HG03558 (cell line): ENCODE data around the gene HDLBP.
"Not testable (repeated sequence)": the region's sequence is repeated elsewhere in the genome, so short reads cannot be mapped to it uniquely, and the experiment has no call there.

Experiments
- ATAC-seq: cut with Tn5 transposase; IDR thresholded peaks from one replicate; pipeline ENCODE4 v1.9.1; 2021; ENCODE audit warnings: moderate number of reproducible peaks; ENCODE audit not compliant: unreplicated experiment; ENCODE audit errors: extremely low read depth

HDLBP gene

DNA sequence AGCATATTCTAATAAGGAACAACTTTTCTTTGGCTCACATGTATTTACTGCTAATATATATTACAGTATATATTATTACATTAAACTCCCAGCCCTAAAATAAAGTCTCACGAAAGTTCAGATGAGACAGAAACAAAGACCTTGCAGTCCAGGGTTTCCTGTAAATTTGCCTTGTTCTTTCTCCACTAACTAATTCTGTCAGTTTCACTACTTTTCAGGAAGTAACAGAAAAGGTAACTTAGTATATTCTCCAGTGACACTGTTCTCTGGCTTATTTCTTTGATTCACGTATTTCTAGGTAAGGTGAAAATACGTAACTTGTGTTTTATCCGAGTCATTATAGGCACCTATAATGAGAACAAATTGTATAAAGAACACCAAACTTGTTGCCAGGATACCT, 35.2 kb downstream of the HDLBP start:
- ATAC-seq = no peak

GRCh38 chr2:241279828-241280227, 35.6 kb downstream of the HDLBP start:
- ATAC-seq = no peak

GRCh38 chr2:241279413-241279812, 36.1 kb downstream of the HDLBP start:
- ATAC-seq = no peak

- not testable (repeated sequence) for ATAC-seq
Measured at GRCh38 chr2:241278306-241278705, 37.2 kb downstream of the HDLBP start.

GRCh38 chr2:241275910-241276309, 39.6 kb downstream of the HDLBP start:
- no peak for ATAC-seq

DNA sequence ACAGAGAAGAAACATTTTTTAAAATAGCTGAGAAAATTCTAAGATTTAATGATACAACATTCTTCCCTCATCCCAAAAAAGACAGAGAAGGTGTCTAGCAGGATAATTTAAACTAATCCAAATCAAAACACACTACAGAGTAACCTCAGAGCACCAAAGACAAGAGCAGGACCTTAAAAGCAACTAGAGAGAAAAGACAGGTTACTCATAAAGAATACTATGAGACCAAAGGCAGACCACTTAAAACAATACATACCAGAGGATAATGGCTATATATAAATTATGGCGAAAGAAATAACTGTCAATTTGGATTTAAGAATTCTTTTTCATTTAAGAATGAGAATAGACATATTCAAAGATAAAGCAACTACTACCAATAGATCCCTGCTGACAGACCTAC, 40.0 kb downstream of the HDLBP start:
- no peak for ATAC-seq

DNA sequence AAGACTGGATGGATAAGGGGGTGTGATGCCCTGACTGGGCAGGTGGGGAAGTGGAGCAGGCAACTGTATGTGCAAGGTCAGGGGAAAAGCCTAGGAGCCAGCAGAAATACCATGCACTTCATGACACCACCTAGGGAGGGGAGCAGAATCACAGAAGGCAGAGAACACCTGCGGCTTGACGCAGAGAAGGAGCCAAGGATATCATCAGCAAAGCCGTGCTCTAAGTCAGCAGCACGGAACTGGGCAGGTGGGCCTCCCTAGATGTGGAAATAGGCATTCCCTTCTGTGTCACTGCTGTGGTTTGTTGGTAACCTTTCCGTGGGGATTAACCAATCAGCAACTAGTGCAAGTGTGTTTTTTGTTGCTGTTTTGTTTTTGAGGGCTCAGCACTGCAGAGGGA, 41.3 kb downstream of the HDLBP start:
- ATAC-seq = no peak

GRCh38 chr2:241273210-241274020, 42.1 kb downstream of the HDLBP start:
- ATAC-seq = no peak

DNA sequence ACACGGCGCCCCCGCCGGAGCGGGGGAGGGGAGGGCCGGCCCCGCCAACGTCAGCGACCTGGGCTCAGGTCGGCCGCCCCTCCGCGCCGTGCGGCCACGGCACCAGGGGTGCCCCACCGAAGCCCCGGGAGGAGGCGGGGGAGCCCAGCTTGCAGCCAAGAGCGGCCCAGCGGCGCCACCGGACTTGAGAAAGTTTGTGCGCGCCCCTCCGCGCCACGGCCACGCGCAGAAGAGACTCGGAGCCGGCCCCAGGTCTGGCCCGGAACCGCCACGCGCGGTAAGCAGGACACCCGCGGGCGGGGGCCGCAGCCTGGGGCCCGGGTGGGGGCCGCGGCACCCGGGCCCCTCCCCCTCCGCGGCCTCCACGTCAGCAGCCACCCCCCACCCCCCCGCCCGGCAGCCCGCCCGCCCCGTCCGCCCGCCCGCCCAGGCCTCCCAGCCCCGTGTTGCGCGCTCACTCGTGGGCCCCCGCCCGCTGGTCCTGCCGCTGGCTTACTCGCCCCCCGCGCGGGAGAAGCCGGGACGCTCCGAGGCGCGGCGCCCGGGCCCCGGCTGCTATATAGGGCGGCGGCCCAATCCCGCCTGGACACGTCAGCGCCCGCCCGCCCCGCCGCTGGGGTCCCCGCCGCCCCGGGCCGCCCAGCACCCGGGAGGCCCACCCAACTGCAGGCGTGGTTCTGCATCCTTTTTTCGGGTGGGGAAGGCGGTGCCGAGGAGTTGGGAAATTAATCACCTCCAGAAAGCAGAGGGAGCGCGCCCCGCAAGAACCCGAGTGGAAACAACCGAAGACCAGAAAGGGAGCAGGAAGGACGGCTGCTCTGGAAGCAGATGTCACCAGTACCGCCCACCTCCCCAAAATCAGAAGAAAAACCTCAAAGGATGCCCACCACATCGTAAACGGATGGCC, 42.9 kb downstream of the HDLBP start:
- no peak for ATAC-seq

GRCh38 chr2:241271706-241272302, 43.7 kb downstream of the HDLBP start:
- ATAC-seq = no peak

DNA sequence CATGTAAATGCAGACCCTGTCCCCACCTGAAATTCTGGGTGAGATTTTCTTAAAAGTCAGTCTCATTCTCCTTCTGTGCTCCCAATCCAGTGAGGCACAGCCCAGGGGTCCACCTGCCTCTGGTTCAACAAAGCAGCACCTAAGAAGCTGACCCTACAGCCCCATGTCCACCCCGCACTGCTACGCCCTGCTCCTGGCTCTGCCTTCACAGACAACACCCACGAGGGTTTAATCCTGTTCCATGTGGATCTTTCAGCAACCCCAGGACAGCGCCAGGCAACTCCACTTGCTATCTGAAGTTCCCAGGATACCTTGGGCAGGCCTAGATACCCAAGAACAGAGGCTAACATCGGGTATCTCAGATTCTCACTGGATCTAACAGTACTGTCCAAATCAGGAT, 44.9 kb downstream of the HDLBP start:
- no peak for ATAC-seq

DNA sequence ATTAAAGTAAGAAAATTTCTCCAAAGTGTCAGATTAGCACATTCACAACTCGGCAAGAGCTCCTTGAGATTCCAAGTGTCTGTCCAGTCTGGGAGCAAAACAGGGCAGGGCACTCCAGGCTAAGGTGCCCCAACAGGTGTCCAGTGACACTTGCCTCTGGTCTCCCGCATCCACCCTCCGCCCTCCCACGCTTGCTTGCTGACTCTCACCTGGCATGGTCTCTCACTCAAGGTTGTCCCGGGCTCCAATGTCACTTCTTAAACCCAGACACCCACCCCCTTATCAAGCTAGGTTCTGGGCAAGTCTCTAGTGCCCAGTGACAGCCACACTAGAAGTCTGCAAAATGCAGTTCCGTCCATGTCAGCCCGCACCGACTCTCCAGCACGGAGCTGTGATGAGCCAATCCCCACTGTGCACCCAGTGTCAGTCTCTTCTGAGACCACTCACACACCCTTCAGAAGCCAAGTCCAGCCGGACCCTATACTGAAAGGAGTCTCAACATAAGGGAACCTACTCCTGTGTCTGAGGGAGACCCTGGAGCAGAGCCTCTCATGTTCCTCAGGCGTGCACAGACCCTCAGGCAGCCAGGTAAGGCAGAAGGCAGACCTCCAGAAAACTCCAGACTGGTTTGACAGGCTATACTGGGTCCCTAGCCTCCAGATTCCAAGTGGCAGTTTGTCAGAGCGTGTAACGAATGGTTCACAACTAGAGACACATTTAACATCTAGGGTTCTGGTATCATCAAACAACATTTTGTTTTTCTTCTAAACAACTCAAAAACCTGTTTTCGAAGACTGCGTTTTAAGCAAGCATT, 45.6 kb downstream of the HDLBP start:
- ATAC-seq = no peak

- no peak for ATAC-seq
Measured at GRCh38 chr2:241268716-241269445, 46.6 kb downstream of the HDLBP start.

GRCh38 chr2:241268306-241268705, 47.2 kb downstream of the HDLBP start:
- no peak for ATAC-seq

DNA sequence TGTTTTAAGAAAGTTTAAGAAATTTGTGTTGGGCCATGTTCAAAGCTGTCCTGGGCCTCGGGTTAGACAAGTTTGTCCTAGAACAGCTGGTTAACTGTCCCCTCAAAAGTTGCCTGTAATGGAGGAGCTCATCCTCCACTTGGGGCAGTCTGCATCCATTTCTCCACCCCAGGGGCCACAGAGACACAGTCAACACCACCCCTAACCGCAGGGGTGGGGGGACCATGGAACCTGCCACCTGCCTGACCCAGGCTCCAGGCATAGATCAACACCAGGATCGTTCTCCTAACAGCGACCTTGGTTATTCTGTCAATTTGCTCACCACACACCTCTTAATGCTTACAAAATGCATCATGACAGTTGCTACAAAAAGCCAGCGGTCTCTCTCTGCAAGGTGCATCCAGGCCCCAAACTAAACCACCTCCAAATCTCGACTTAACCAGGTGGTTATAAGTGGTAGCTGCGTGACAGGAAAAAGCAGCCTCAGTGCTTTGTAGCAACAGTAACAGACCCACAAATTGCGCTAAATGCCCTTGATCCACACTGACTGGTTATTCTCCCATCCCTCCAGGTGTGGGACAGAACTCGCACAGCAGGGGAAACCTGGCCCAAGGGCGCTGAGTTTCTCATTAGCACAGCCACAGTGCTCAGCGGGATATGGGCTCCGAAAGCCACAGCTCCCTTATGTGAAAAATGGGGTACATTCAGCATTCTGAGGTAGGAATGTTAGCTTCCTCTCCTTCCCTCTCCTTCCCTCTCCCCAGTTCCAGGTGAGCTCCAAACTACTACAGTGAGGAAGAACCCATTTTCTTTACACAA, 48.0 kb downstream of the HDLBP start:
- no peak for ATAC-seq

- ATAC-seq = no peak
Measured at GRCh38 chr2:241265506-241265905, 50.0 kb downstream of the HDLBP start.

- ATAC-seq = no peak
Measured at GRCh38 chr2:241263061-241263460, 52.4 kb downstream of the HDLBP start.

- ATAC-seq = no peak
Measured at GRCh38 chr2:241261628-241262027, 53.8 kb downstream of the HDLBP start.

DNA sequence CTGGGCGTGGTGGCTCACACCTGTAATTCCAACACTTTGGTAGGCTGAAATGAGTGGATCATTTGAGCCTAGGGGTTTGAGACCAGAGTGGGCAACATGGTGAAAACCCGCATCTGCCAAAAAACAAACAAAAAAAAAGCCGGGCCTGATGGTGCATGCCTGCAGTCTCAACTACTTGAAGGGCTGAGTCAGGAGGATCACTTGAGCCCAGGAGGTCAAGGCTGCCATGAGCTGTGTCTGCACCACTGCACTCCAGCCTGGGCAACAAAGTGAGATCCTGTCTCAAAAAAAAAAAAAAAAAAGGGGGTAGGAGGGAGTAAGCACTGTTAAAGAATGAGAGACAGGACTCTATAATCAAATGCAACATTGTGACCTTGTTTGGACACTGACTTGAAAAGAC, 54.6 kb downstream of the HDLBP start:
- no peak for ATAC-seq
